ENCODE results near the gene EGFL7.

The EGFL7 gene

GRCh38 chr9:136645352-136645902, 17.3 kb upstream of the EGFL7 start:
- FAIRE-seq = no peak

DNA sequence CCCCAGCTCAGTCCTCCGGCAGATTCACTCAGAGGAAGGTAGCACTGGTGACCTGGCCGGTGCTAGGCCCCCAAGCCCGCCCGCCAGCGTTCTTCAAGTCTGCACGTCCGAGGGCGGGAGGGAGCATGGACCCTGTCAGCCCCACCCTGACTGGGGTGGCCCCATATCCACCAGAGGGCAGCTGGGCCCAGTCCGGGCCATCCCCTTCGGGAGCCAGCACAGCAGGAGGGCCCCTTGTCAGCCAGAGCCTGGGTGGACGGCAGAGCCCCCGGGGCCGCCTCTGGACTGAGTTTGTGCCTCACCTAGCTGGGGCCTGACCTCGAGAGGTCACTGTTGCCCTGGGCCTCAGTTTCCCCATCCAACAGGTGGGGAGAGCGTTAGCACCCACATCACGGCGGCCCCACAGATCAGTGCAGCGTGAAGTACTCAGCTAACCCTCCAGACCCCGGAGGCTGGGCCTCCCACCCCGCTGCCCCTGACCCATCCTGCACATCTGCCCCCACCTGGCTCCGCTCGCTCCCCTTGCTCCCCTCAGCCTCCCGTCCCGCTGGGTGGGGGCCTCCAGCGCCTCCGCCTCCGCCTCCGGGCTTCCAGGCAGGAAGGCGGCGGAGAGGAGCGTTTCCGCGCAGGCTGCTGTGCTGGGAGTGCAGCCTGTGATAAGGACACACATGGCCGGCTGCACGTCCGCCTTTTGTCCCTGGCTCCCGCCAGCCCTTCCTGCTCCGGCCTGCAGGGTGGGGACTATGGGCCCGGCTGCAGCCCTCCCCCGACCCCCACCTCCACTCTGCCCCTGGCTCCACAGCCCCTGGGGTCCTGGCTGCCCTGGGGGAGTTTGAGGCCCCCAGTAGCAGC, 16.6 kb upstream of the EGFL7 start:
- no peak for FAIRE-seq

- no peak for FAIRE-seq
Observed at GRCh38 chr9:136646827-136647711, 15.6 kb upstream of the EGFL7 start.

DNA sequence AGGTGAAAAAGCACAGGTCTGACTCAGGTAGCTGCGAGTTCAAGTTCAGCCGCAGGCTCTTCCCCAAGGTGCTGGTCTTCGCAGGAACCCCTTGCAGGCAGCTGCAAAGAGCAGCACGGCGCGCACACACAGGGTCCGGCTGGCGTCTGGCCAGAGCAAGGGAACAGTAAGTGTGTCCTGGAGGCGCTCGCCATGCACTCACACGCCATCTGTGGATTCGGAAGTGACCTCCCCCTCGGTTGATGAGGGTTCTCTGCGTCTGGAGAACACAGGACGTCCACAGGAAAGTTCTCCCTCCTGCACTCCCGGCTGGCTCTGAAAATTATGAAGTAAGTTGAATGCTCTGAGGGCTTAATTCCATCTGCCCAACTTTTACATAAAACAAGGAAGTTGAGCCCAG, 14.0 kb upstream of the EGFL7 start:
- FAIRE-seq = no peak

DNA sequence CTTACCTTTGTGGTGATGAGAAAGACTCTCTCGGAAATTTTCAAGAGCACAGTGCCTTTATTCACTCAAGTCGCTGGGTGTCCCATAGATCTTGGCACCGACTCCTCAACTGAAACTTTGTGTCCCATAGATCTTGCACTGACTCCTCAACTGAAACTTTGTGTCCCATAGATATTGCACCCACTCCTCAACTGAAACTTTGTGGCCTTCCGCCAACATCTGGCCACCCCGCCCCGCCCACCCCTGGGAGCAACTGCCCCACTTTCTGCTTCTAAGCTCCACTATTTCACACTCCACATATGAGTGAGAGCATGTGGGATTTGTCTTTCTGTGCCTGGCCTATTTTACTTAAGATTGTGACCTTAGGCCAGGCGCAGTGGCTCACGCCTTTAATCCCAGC, 12.7 kb upstream of the EGFL7 start:
- FAIRE-seq = no peak

- FAIRE-seq = no peak
Observed at GRCh38 chr9:136650648-136651047, 12.1 kb upstream of the EGFL7 start.

DNA sequence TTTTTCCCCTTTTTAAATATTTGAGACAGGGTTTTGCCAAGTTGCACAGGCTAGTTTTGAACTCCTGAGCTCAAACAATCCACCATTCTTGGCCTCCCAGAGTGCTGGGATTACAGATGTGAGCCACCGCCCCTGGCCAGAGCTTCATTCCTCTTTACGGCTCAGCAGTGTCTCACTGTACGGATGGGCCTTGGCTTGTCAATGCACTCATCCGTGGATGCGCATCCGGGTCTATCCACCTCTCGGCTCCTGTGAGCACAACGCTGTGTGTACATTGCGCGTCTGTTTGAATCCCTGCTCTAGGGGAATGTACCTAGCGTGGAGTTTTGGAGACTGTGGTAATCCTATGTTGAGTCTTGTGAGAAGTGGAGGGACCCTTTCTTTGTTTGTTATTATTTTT, 10.9 kb upstream of the EGFL7 start:
- no peak for FAIRE-seq

- FAIRE-seq = no peak
Observed at GRCh38 chr9:136653323-136654079, 9.2 kb upstream of the EGFL7 start.

DNA sequence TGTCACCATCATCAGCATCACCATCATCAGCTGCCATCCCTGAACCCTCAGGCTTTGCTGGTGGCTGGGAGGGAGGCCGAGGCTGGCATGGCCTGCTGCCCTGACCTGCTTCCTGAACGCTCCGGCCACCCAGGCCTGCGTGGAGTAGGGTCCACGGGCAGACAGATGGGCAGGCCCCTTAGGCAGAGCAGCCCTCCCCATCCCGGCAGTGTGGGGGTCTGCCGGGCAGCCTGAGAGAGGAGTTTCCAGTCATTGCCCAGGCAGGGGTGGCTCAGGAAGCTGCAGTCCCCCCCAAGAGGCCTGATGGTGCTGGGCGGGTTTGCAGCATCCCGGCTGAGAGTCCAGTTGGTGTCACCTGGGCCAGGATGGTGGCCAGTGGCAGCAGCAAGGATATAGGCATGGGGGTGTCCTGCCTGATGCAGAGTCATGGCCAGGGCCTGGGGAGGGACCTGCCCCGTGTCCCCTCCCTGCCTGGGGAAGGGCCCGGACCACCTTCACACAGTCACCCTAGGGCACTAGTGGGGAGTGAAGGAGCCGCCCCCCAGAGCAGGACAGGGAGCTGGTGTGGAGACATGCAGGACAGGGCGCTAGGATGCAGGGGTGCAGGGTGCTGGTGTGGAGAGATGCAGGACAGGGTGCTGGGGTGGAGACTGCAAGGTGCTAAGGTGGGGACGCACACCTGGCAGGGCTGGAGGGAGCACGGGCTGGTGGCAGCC, 7.7 kb upstream of the EGFL7 start:
- FAIRE-seq = no peak

DNA sequence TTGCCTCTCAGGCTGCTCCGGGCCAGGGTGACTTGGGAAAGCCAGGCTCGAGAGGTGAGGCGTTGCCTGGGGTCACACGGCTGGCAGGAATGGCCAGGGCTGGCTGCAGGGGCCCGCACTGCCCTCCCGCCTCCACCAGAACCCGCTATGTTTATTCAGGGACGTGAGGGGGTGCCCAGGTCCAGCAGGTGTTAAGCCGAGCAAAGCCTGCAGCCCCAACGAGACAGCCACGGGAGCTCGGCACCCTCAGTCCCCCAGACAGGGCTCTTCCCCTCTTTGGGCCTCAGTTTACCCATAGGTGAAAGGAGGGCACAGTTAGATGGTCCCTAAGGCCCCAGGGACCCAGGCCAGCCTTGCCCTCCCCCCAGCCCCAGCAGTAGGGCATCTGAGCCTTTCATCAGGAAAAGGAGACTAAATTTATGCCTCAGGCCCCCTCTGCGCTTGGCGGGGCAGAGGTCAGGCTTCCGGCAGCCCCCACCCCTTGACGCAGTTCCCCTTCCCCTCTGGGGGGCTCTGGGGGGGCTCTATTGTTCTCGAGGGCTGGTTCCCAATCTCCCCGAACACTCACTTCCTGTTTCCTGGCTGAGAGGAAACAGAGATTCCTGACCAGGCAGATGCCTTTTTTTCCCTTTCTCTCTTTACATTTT, 7.1 kb upstream of the EGFL7 start:
- FAIRE-seq = no peak

DNA sequence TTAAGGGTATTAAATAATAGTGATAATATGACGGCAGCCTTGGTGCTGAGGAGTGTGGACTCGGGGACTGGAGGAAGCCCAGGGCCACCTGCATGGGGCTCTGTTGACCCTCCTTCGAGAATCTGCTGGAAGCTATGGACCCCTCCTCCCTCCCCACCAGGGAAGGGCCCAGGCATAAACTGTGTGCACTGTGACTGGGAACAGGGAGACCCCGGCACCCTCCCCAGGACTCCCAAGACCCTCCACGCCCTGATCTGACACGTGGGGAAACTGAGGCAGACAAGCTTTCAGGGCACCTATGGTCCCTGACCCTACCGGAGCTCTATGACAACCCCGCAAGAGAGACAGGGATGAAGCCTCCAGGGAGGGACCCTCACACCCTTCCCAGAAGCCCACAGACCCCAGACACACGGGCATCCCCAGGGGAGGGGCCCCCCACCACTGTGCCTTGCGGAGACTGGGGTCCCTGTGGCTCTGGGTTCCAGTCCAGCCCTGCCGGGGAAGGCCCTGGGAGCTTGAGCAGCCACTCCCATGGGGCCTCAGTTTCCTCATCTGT, 6.5 kb upstream of the EGFL7 start:
- FAIRE-seq = no peak

- FAIRE-seq = no peak
Observed at GRCh38 chr9:136656795-136657611, 5.7 kb upstream of the EGFL7 start.

GRCh38 chr9:136657974-136658848, 4.5 kb upstream of the EGFL7 start:
- FAIRE-seq = no peak

- no peak for FAIRE-seq
Observed at GRCh38 chr9:136658849-136659535, 3.7 kb upstream of the EGFL7 start.

- FAIRE-seq = no peak
Observed at GRCh38 chr9:136659861-136660784, 2.6 kb upstream of the EGFL7 start.

DNA sequence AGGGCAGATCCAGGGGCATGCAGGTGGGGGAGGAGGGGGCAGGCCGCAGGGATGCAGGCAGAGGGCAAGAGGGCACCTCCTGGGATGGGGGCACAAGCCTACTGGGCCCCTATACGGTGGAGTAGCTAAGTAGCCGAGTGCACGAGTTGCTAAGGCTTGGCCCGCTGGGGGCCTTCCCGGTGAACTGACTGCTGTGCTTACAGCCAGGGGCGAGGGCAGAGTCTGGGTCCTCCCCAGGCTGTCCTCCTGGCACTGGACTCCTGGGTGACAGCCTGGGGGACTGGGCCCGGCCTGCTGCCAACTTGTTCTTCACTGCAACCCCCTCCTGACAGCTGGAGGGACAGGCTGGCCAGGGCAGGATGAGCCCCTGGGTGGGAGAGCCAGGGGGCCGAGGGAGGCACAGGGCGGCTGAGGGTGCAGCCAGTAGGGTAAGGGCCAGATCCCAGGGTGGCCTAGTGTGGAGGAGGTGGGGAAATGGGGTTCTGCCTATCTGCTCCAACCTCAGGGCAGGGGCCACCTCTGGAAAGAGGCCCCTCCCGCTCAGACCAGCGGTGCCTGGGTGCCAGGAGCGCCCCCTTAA, 1.7 kb upstream of the EGFL7 start:
- no peak for FAIRE-seq

All from endometrium (tissue), 2 donors.